Neural progenitor cell (in vitro differentiated cells): ENCODE results near the gene BOK.

Experiments used
- EZH2 ChIP-seq: fragments of 200-600 bp; sonication (generic); IDR thresholded peaks from 2 replicates; pipeline ENCODE4 v1.6.1; 2017; ENCODE audit warnings: antibody characterized with exemption, mild to moderate bottlenecking, moderate library complexity
- TF ChIP-seq, protein P1 (sequence below): fragments of 200-600 bp; sonication (generic); IDR thresholded peaks from 2 replicates; pipeline ENCODE4 v1.5.1; 2017; ENCODE audit warnings: antibody characterized with exemption, mild to moderate bottlenecking

DNA sequence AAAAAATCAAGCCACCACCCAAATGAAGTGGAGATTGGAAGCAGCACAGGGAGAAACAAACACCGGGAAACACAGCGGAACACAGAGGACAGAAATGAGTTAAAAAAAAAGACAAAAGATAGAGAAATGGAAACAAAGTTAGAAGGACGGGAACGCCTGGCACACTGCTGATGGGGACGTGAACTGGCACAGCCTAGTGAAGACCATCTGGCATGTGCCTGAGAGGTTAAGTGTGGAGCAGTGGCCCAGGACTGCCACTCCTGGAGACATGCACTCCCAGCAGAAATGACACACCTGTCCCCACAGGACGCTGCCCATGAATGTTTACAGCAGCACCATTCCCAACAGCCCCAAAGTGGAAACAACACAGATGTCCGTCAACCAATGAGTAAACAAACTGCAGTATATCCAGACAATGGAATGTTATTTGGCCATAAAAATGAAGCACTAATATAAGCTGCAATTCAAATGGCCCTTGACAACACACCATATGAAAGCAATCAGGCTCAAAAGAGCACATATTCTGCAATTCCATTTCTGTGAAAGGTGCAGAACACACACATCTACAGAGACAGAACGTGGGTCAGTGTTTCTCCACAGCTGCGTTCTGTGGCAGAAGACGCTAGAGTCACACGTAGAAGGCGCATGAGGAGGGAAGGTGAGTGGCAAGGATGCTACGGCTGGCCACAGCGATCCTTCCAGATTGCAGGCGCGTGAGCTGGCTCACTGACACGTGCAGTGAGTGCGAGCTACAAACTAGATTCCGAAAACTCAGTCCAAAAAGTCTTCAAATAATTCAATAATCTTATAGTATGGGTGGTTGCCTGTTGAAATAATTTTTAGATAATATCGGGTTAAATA, 53.8 kb downstream of the BOK start:
- TF ChIP-seq, protein P1, sequence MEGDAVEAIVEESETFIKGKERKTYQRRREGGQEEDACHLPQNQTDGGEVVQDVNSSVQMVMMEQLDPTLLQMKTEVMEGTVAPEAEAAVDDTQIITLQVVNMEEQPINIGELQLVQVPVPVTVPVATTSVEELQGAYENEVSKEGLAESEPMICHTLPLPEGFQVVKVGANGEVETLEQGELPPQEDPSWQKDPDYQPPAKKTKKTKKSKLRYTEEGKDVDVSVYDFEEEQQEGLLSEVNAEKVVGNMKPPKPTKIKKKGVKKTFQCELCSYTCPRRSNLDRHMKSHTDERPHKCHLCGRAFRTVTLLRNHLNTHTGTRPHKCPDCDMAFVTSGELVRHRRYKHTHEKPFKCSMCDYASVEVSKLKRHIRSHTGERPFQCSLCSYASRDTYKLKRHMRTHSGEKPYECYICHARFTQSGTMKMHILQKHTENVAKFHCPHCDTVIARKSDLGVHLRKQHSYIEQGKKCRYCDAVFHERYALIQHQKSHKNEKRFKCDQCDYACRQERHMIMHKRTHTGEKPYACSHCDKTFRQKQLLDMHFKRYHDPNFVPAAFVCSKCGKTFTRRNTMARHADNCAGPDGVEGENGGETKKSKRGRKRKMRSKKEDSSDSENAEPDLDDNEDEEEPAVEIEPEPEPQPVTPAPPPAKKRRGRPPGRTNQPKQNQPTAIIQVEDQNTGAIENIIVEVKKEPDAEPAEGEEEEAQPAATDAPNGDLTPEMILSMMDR, result no peak
- no peak for TF ChIP-seq EZH2
